Stimulated activated CD8-positive, alpha-beta memory T cell treated with anti-CD3 and anti-CD28 coated beads, Interleukin-2, amount 100 ng/mL, for 48 hours (primary cell): ENCODE results near the gene IL32.

ENCODE experiments used
- DNase-seq, 2 donors: peaks; one replicate each; pipeline ENCODE4 v3.0.0-alpha.2; 2020; ENCODE audit warnings: low read depth in 2 of 2

IL32 gene

GRCh38 chr16:3115561-3115960, 50.1 kb downstream of the IL32 start:
- DNase-seq = no peak

- DNase-seq = no peak
Observed at GRCh38 chr16:3118204-3118790, 52.9 kb downstream of the IL32 start.

- no peak for DNase-seq
Observed at GRCh38 chr16:3118846-3119245, 53.4 kb downstream of the IL32 start.
